ENCODE data around the gene KRTAP9-9.
A peak's percentile ranks its signal among the peaks of the same experiment; 100 is the strongest.
"Not testable (repeated sequence)": the region's sequence is repeated elsewhere in the genome, so short reads cannot be mapped to it uniquely, and the experiment has no call there.

KRTAP9-9 gene

DNA sequence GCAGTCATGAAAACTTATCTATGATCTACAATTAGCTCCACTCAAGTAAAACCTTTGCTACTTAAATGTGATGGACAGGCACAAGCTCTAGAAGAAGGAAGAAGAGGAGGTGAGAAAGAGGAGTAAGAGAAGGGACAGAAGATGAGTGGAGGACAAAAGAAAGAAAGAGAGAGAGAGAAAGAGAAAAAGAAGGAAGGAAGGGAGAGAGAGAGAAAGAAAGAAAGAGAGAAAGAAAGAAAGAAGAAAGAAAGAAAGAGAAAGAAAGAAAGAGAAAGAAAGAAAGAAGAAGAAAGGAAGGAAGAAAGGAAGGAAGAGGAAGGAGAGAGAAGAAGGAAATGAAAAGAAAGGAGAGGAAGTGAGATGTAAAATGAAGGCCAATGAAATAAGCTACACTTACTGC is 25.1 kb upstream of the KRTAP9-9 start:
- H3K9me3 ChIP-seq (ENCODE audit: control extremely low read depth in 1 of 5, control insufficient read depth in 4 of 5, insufficient read depth in 2 of 5, low read depth in 1 of 5, low read length in 4 of 5): peaks cover 0 to 1% (median 0%) of the 10 kb centered on the region in 5 experiments
- peaks cover 0 to 2% (median 0%) of the 10 kb centered on the region in 5 experiments for H3K27me3 ChIP-seq (replicated peaks in 2 of 5; ENCODE audit: control insufficient read depth in 4 of 5, insufficient read depth in 5 of 5, low read length in 4 of 5)
- no peak overlapping the region for H3K27ac ChIP-seq (ENCODE audit: insufficient read depth in 1 of 2, low read depth in 1 of 2, low read length in 2 of 2, poor library complexity in 1 of 2, severe bottlenecking in 2 of 2)
- CTCF ChIA-PET: no interaction called here
- DNase-seq: no peak
- H3K4me1 ChIP-seq (ENCODE audit: control extremely low read depth in 1 of 4, control insufficient read depth in 4 of 4, insufficient read depth in 4 of 4, low read length in 3 of 4): no peaks in the 10 kb centered on the region
- H3K4me3 ChIP-seq (ENCODE audit: control insufficient read depth in 1 of 7, extremely low read depth in 1 of 7, insufficient read depth in 4 of 7, low read depth in 2 of 7, low read length in 6 of 7): no peak overlapping the region
- POLR2A ChIA-PET: no interaction called here
- H3K36me3 ChIP-seq (ENCODE audit: control insufficient read depth in 4 of 4, insufficient read depth in 4 of 4, low read length in 3 of 4): no peaks in the 10 kb centered on the region

DNA sequence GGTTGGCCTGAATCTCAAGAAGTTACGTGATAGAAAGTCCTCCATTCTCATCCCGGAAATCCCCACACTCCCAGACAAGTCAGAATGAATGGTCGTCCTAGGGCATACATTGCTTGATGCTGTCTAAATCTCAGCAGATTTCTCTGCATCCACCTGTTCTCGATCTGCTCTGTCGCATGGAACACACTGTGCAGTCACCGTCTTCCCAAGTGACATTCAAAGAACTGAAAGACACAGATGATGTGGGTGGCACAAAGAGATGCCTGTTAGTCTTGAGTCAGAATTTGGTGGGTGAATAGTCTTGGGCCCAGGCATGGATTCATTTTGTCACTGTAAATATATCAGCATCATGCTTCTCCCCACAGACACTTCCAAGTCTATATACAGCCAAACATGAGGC is 23.5 kb upstream of the KRTAP9-9 start:
- peaks cover 0 to 2% (median 0%) of the 10 kb centered on the region in 5 experiments for H3K27me3 ChIP-seq (replicated peaks in 2 of 5; ENCODE audit: control insufficient read depth in 4 of 5, insufficient read depth in 5 of 5, low read length in 4 of 5)
- no peak overlapping the region for H3K4me3 ChIP-seq (ENCODE audit: control insufficient read depth in 1 of 7, extremely low read depth in 1 of 7, insufficient read depth in 4 of 7, low read depth in 2 of 7, low read length in 6 of 7)
- H3K36me3 ChIP-seq (ENCODE audit: control insufficient read depth in 4 of 4, insufficient read depth in 4 of 4, low read length in 3 of 4): no peaks in the 10 kb centered on the region
- 99% methylated on average over 6 of the region's 6 CpGs for WGBS (ENCODE audit: insufficient coverage)
- H3K27ac ChIP-seq (ENCODE audit: insufficient read depth in 1 of 2, low read depth in 1 of 2, low read length in 2 of 2, poor library complexity in 1 of 2, severe bottlenecking in 2 of 2): no peak overlapping the region
- no peaks in the 10 kb centered on the region for H3K4me1 ChIP-seq (ENCODE audit: control extremely low read depth in 1 of 4, control insufficient read depth in 4 of 4, insufficient read depth in 4 of 4, low read length in 3 of 4)
- POLR2A ChIA-PET: no interaction called here
- DNase-seq: no peak
- CTCF ChIA-PET: no interaction called here
- H3K9me3 ChIP-seq (ENCODE audit: control extremely low read depth in 1 of 5, control insufficient read depth in 4 of 5, insufficient read depth in 2 of 5, low read depth in 1 of 5, low read length in 4 of 5): peaks cover 0 to 1% (median 0%) of the 10 kb centered on the region in 5 experiments

DNA sequence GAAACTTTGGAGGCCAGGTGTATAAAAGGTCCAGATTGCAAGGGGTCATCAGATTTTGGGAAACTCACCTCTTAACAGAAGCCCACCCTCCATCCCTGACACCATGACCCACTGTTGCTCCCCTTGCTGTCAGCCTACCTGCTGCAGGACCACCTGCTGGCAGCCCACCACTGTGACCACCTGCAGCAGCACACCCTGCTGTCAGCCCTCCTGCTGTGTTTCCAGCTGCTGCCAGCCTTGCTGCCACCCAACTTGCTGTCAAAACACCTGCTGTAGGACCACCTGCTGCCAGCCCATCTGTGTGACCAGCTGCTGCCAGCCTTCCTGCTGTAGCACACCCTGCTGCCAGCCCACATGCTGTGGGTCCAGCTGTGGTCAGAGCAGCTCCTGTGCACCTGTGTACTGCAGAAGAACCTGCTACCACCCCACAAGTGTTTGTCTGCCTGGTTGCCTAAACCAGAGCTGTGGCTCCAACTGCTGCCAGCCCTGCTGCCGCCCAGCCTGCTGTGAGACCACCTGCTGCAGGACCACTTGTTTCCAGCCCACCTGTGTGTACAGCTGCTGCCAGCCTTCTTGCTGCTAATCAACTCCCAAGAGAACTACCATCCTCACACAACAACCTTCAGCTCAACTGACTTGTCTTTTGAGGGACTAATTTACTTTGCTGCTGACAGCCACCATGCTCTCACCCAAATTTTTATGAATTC is 22.6 kb upstream of the KRTAP9-9 start, which contains the start of gene KRTAP9-3:
Gene KRTAP9-3 (plus strand): TSS at position 51 of the 707 bp plus-strand sequence. CDS start 53 bp downstream, at position 104.
- H3K4me1 ChIP-seq (ENCODE audit: control extremely low read depth in 1 of 4, control insufficient read depth in 4 of 4, insufficient read depth in 4 of 4, low read length in 3 of 4); H3K36me3 ChIP-seq (ENCODE audit: control insufficient read depth in 4 of 4, insufficient read depth in 4 of 4, low read length in 3 of 4); H3K27me3 ChIP-seq (replicated peaks in 2 of 5; ENCODE audit: control insufficient read depth in 4 of 5, insufficient read depth in 5 of 5, low read length in 4 of 5); POLR2A ChIA-PET; CTCF ChIA-PET; H3K27ac ChIP-seq (ENCODE audit: insufficient read depth in 1 of 2, low read depth in 1 of 2, low read length in 2 of 2, poor library complexity in 1 of 2, severe bottlenecking in 2 of 2); H3K9me3 ChIP-seq (ENCODE audit: control extremely low read depth in 1 of 5, control insufficient read depth in 4 of 5, insufficient read depth in 2 of 5, low read depth in 1 of 5, low read length in 4 of 5); H3K4me3 ChIP-seq (ENCODE audit: control insufficient read depth in 1 of 7, extremely low read depth in 1 of 7, insufficient read depth in 4 of 7, low read depth in 2 of 7, low read length in 6 of 7): not testable (repeated sequence)
- DNase-seq: peak in 2 of 3 donors; percentile 6 to 28
- 100% methylated on average over 1 of the region's 1 CpG for WGBS (ENCODE audit: insufficient coverage)

DNA sequence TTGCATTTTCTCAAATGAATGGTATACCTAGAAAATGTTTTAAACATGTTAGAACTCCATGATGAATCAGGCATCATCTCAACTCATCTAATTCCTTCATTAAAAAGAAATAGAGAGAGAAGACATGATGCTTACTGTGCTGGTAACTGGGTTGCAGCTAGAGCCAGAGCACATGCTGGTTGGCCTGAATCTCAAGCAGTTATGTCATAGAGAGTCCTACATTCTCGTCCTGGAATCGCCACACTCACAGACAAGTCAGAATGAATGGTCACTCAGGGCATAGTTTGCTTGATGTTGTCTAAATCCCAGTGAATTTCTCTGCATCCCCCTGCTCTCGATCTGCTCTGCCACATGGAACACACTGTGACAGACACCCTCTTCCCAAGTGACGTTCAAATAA is 18.1 kb upstream of the KRTAP9-9 start:
- DNase-seq; H3K4me3 ChIP-seq (ENCODE audit: control insufficient read depth in 1 of 7, extremely low read depth in 1 of 7, insufficient read depth in 4 of 7, low read depth in 2 of 7, low read length in 6 of 7); H3K36me3 ChIP-seq (ENCODE audit: control insufficient read depth in 4 of 4, insufficient read depth in 4 of 4, low read length in 3 of 4); POLR2A ChIA-PET; CTCF ChIA-PET; H3K27ac ChIP-seq (ENCODE audit: insufficient read depth in 1 of 2, low read depth in 1 of 2, low read length in 2 of 2, poor library complexity in 1 of 2, severe bottlenecking in 2 of 2); H3K27me3 ChIP-seq (replicated peaks in 2 of 5; ENCODE audit: control insufficient read depth in 4 of 5, insufficient read depth in 5 of 5, low read length in 4 of 5); H3K4me1 ChIP-seq (ENCODE audit: control extremely low read depth in 1 of 4, control insufficient read depth in 4 of 4, insufficient read depth in 4 of 4, low read length in 3 of 4); H3K9me3 ChIP-seq (ENCODE audit: control extremely low read depth in 1 of 5, control insufficient read depth in 4 of 5, insufficient read depth in 2 of 5, low read depth in 1 of 5, low read length in 4 of 5): not testable (repeated sequence)
- 97% methylated on average over 3 of the region's 4 CpGs for WGBS (ENCODE audit: insufficient coverage)

DNA sequence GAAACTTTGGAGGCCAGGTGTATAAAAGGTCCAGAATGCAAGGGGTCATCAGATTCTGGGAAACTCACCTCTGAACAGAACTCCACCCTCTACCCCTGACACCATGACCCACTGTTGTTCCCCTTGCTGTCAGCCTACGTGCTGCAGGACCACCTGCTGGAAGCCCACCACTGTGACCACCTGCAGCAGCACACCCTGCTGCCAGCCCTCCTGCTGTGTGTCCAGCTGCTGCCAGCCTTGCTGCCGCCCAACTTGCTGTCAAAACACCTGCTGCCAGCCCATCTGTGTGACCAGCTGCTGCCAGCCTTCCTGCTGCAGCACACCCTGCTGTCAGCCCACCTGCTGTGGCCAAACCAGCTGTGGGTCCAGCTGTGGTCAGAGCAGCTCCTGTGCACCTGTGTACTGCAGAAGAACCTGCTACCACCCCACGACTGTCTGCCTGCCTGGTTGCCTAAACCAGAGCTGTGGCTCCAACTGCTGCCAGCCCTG is 17.2 kb upstream of the KRTAP9-9 start, which contains the start of gene KRTAP9-8:
Gene KRTAP9-8 (plus strand): TSS at position 51 of the 489 bp plus-strand sequence. CDS start 53 bp downstream, at position 104.
- DNase-seq; H3K9me3 ChIP-seq (ENCODE audit: control extremely low read depth in 1 of 5, control insufficient read depth in 4 of 5, insufficient read depth in 2 of 5, low read depth in 1 of 5, low read length in 4 of 5); H3K4me3 ChIP-seq (ENCODE audit: control insufficient read depth in 1 of 7, extremely low read depth in 1 of 7, insufficient read depth in 4 of 7, low read depth in 2 of 7, low read length in 6 of 7); CTCF ChIA-PET; H3K27ac ChIP-seq (ENCODE audit: insufficient read depth in 1 of 2, low read depth in 1 of 2, low read length in 2 of 2, poor library complexity in 1 of 2, severe bottlenecking in 2 of 2); POLR2A ChIA-PET; H3K36me3 ChIP-seq (ENCODE audit: control insufficient read depth in 4 of 4, insufficient read depth in 4 of 4, low read length in 3 of 4); H3K4me1 ChIP-seq (ENCODE audit: control extremely low read depth in 1 of 4, control insufficient read depth in 4 of 4, insufficient read depth in 4 of 4, low read length in 3 of 4); H3K27me3 ChIP-seq (replicated peaks in 2 of 5; ENCODE audit: control insufficient read depth in 4 of 5, insufficient read depth in 5 of 5, low read length in 4 of 5): not testable (repeated sequence)
- no CpG with 5 or more reads among the region's 3 CpGs for WGBS (ENCODE audit: insufficient coverage)

DNA sequence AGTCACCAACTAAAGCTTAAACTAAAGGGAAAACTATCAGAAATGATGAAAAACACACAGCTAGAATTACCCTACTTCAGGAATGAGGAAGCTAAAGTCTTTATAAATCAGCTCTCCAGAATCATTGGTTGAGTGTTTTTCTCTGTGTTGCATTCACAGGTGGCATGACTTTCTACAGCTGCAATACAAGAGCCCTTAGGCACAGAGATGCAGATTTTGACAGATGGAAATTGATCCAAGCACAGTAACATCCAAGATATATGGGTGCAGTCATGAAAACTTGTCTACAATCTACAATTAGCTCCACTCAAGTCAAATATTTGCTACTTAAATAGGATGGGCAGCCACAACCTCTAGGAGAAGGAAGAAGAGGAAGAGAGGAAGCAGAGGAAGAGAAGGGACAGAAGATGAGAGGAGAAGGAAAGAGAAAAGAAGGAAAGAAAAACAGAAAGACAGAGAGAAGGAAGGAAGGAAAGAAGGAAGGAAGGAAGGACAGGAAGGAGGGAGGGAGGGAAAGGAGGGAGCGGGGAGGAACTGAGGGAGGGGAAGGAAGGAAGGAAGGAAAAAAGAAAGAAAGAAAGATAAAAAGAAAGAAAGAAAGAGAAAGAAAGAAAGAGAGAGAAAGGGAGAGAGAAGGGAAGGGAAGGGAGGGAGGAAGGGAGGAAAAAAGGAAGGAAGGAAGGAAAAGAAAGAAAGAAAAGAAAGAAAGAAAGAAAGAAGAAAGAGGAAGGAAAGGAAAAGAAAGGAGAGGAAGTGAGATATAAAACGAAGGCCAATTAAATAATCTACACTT is 8.0 kb upstream of the KRTAP9-9 start:
- H3K27me3 ChIP-seq (replicated peaks in 2 of 5; ENCODE audit: control insufficient read depth in 4 of 5, insufficient read depth in 5 of 5, low read length in 4 of 5); DNase-seq; H3K36me3 ChIP-seq (ENCODE audit: control insufficient read depth in 4 of 4, insufficient read depth in 4 of 4, low read length in 3 of 4); H3K27ac ChIP-seq (ENCODE audit: insufficient read depth in 1 of 2, low read depth in 1 of 2, low read length in 2 of 2, poor library complexity in 1 of 2, severe bottlenecking in 2 of 2); POLR2A ChIA-PET; H3K9me3 ChIP-seq (ENCODE audit: control extremely low read depth in 1 of 5, control insufficient read depth in 4 of 5, insufficient read depth in 2 of 5, low read depth in 1 of 5, low read length in 4 of 5); H3K4me1 ChIP-seq (ENCODE audit: control extremely low read depth in 1 of 4, control insufficient read depth in 4 of 4, insufficient read depth in 4 of 4, low read length in 3 of 4); CTCF ChIA-PET; H3K4me3 ChIP-seq (ENCODE audit: control insufficient read depth in 1 of 7, extremely low read depth in 1 of 7, insufficient read depth in 4 of 7, low read depth in 2 of 7, low read length in 6 of 7): not testable (repeated sequence)
- WGBS (ENCODE audit: insufficient coverage): 100% methylated on average over 1 of the region's 2 CpGs

DNA sequence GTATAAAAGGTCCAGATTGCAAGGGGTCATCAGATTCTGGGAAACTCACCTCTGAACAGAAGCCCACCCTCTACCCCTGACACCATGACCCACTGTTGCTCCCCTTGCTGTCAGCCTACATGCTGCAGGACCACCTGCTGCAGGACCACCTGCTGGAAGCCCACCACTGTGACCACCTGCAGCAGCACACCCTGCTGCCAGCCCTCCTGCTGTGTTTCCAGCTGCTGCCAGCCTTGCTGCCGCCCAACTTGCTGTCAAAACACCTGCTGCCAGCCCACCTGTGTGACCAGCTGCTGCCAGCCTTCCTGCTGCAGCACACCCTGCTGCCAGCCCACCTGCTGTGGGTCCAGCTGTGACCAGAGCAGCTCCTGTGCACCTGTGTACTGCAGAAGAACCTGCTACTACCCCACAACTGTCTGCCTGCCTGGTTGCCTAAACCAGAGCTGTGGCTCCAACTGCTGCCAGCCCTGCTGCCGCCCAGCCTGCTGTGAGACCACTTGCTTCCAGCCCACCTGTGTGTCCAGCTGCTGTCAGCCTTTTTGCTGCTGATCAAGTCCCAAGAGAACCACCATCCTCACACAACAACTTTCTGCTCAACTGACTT is 5.4 kb upstream of the KRTAP9-9 start, which contains the start of gene KRTAP9-4:
Gene KRTAP9-4 (plus strand): TSS at position 51 of the 604 bp plus-strand sequence. CDS start 34 bp downstream, at position 85.
- H3K4me1 ChIP-seq (ENCODE audit: control extremely low read depth in 1 of 4, control insufficient read depth in 4 of 4, insufficient read depth in 4 of 4, low read length in 3 of 4); H3K27ac ChIP-seq (ENCODE audit: insufficient read depth in 1 of 2, low read depth in 1 of 2, low read length in 2 of 2, poor library complexity in 1 of 2, severe bottlenecking in 2 of 2); H3K27me3 ChIP-seq (replicated peaks in 2 of 5; ENCODE audit: control insufficient read depth in 4 of 5, insufficient read depth in 5 of 5, low read length in 4 of 5); CTCF ChIA-PET; H3K36me3 ChIP-seq (ENCODE audit: control insufficient read depth in 4 of 4, insufficient read depth in 4 of 4, low read length in 3 of 4); H3K9me3 ChIP-seq (ENCODE audit: control extremely low read depth in 1 of 5, control insufficient read depth in 4 of 5, insufficient read depth in 2 of 5, low read depth in 1 of 5, low read length in 4 of 5); DNase-seq; POLR2A ChIA-PET; H3K4me3 ChIP-seq (ENCODE audit: control insufficient read depth in 1 of 7, extremely low read depth in 1 of 7, insufficient read depth in 4 of 7, low read depth in 2 of 7, low read length in 6 of 7): not testable (repeated sequence)
- no CpG with 5 or more reads among the region's 2 CpGs for WGBS (ENCODE audit: insufficient coverage)

All from common myeloid progenitor, CD34-positive (primary cell).